Naive thymus-derived CD4-positive, alpha-beta T cell (primary cell): Measurements from ENCODE around the gene FBXW7. TPM values are rescaled to one million over a fixed set of nuclear protein-coding genes. Genes with fewer than 3 reads are reported as not detected.

Experiments
- ATAC-seq: fragments of 150-1000 bp; cut with Tn5 transposase; 2 replicates; pipeline ENCODE4 v1.10.0; 2021; ENCODE audit warnings: mild to moderate bottlenecking, moderate library complexity
- CTCF ChIA-PET: fragments of 350-600 bp; sonication (Branson Sonifier 250); formaldehyde crosslinking; loops from one replicate; lab custom pipeline; 2021; ENCODE audit warnings: antibody characterized with exemption; lab: Charles Lee
- POLR2A ChIA-PET: fragments of 350-600 bp; sonication (Branson Sonifier 250); formaldehyde crosslinking; loops from one replicate; lab custom pipeline; 2021; ENCODE audit warnings: antibody characterized with exemption, inconsistent platforms; lab: Charles Lee
- DNase-seq, 9 donors: peaks; one replicate each; pipeline versions ENCODE4 v3.0.0 to v3.0.0-alpha.2; 2020 to 2022; ENCODE audit warnings: mixed read lengths in 1 of 9
- H3K27ac ChIP-seq: one replicate; pipeline ENCODE4 v1.7.0; 2013; ENCODE audit warnings: mild to moderate bottlenecking, low read depth, low read length, moderate library complexity
- H3K27me3 ChIP-seq, 2 donors: one replicate each; pipeline ENCODE4 v1.7.0; 2013; ENCODE audit warnings: low read length in 2 of 2, mild to moderate bottlenecking in 2 of 2, moderate library complexity in 2 of 2; ENCODE audit not compliant: control insufficient read depth in 2 of 2, insufficient read depth in 2 of 2
- H3K36me3 ChIP-seq, 3 experiments: 1 replicate in 2 of 3; 2 replicates in 1 of 3; pipeline ENCODE4 v1.7.0; 2013; ENCODE audit warnings: low read length in 3 of 3, mild to moderate bottlenecking in 3 of 3, moderate library complexity in 1 of 3; ENCODE audit not compliant: insufficient read depth in 3 of 3, control insufficient read depth in 2 of 3
- H3K4me1 ChIP-seq, 2 donors: one replicate each; pipeline ENCODE4 v1.7.0; 2013; ENCODE audit warnings: low read length in 2 of 2, mild to moderate bottlenecking in 2 of 2, moderate library complexity in 1 of 2; ENCODE audit not compliant: control insufficient read depth in 2 of 2, insufficient read depth in 2 of 2
- H3K4me3 ChIP-seq: 2 replicates; pipeline ENCODE4 v1.7.0; 2013; ENCODE audit warnings: mild to moderate bottlenecking, low read length
- H3K9me3 ChIP-seq, 3 experiments: 1 replicate in 2 of 3; 2 replicates in 1 of 3; pipeline ENCODE4 v1.7.0; 2013; ENCODE audit warnings: low read length in 3 of 3; ENCODE audit not compliant: control insufficient read depth in 2 of 3
- H3K27ac Mint-ChIP-seq, 9 donors: one replicate each; pipeline ENCODE4 v1.8.0; 2020 to 2022; ENCODE audit warnings: mixed read lengths in 9 of 9, mild to moderate bottlenecking in 8 of 9, moderate library complexity in 5 of 9, inconsistent platforms in 2 of 9
- H3K27me3 Mint-ChIP-seq, 5 donors: one replicate each; pipeline ENCODE4 v1.8.0; 2021 to 2022; ENCODE audit warnings: mixed read lengths in 5 of 5, mild to moderate bottlenecking in 1 of 5
- H3K36me3 Mint-ChIP-seq, 5 donors: one replicate each; pipeline ENCODE4 v1.8.0; 2020 to 2022; ENCODE audit warnings: mixed read lengths in 5 of 5, mild to moderate bottlenecking in 3 of 5, inconsistent platforms in 1 of 5
- H3K4me1 Mint-ChIP-seq, 7 donors: one replicate each; pipeline ENCODE4 v1.8.0; 2020 to 2022; ENCODE audit warnings: mixed read lengths in 7 of 7, mild to moderate bottlenecking in 3 of 7, inconsistent platforms in 1 of 7
- H3K4me3 Mint-ChIP-seq, 10 donors: one replicate each; pipeline ENCODE4 v1.8.0; 2020 to 2022; ENCODE audit warnings: mild to moderate bottlenecking in 10 of 10, mixed read lengths in 10 of 10, moderate library complexity in 6 of 10, inconsistent platforms in 2 of 10
- H3K9me3 Mint-ChIP-seq, 11 donors: one replicate each; pipeline ENCODE4 v1.8.0; 2020 to 2022; ENCODE audit warnings: mixed read lengths in 11 of 11, mild to moderate bottlenecking in 4 of 11, inconsistent platforms in 1 of 11, moderate library complexity in 1 of 11
- intact Hi-C, 2 donors: fragments of 100-400 bp; cut with micrococcal nuclease; formaldehyde crosslinking; loops; one replicate each; pipeline ENCODE4 v1.15.1; 2023
- polyA plus RNA-seq, 2 donors: library from polyadenylated mRNA; unstranded; fragments of 300-500 nt; fragmentation: Illumina TruSeq; gene quantifications; one replicate each; pipeline ENCODE4 v1.2.3, GENCODE V29; 2021
- total RNA-seq, 6 experiments: library from RNA in 5 of 6; stranded (reverse) in 5 of 6; gene quantifications; 1 replicate in 5 of 6; 2 replicates in 1 of 6; pipeline ENCODE4 v1.2.3 and lab custom pipeline; 2021 to 2026

The FBXW7 gene
- total and polyA plus RNA-seq, 7 experiments from 2014 or later: 40.4 to 139 (median 114) TPM

DNA sequence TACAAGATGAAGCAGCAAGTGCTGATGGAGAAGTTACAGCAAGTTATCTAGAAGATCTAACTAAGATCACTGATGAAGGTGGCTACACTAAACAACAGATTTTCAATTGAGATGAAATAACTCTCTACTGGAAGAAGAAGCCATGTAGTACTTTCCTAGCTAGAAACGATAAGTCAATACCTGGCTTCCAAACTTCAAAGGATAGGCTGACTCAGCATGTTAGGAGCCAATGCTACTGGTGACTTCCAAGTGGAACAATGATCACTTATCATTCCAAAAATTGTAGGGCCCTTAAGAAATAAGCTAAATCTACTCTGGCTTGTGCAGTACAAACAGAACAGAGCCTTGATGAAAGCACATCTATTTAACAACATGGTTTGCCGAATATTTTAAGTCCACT, 55.0 kb downstream of the FBXW7 start:
- POLR2A ChIA-PET: interaction anchor here (0.7 kb wide), 1 partner anchor 9 kb away, joined by 3 read pairs; no protein-coding TSS in a partner anchor
- H3K4me1 Mint-ChIP-seq: peaks cover 30 to 60% (median 54%) of the 10 kb centered on the region in 7 donors
- DNase-seq (no peak), ATAC-seq (no peak)
- no peak overlapping the region for H3K27ac Mint-ChIP-seq
- H3K4me3 Mint-ChIP-seq: no peak overlapping the region
- no peak overlapping the region for H3K4me3 ChIP-seq
- intact Hi-C loops: no loop called here
- H3K4me1 ChIP-seq: peaks cover 0 to 6% of the 10 kb centered on the region in 2 donors
- H3K9me3 ChIP-seq: no peaks in the 10 kb centered on the region
- H3K36me3 ChIP-seq: no peaks in the 10 kb centered on the region
- H3K27me3 ChIP-seq: no peaks in the 10 kb centered on the region
- CTCF ChIA-PET: interaction anchor here (0.5 to 1.1 kb wide), 2 partner anchors 20 to 23 kb away, joined by 5 read pairs; no protein-coding TSS in a partner anchor
- H3K27ac ChIP-seq: no peak overlapping the region
- peaks cover 0 to 5% (median 3%) of the 10 kb centered on the region in 11 donors for H3K9me3 Mint-ChIP-seq
- no peaks in the 10 kb centered on the region for H3K27me3 Mint-ChIP-seq
- peaks cover 4 to 39% (median 27%) of the 10 kb centered on the region in 5 donors for H3K36me3 Mint-ChIP-seq

DNA sequence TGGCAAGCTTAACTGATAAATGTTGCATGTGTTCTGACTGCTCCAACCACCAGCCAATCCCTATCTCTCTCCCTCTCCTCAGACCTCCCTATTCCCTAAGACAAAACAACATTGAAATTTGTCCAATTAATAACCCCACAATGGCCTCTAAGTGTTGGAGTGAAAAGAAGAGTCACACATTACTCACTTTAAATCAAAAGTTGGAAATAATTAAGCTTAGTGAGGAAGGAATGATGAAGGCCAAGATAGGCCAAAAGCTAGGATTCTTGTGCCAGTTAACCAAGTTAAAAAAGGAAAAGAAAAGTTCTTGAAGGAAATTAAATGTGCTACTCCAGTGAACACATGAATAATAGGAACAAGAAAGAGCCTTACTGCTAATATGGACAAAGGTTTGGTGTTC, 55.6 kb downstream of the FBXW7 start:
- ATAC-seq: no peak
- CTCF ChIA-PET: no interaction called here
- H3K27ac Mint-ChIP-seq: peak overlapping the region in 1 of 9 donors; percentile 36
- H3K4me3 ChIP-seq: no peak overlapping the region
- DNase-seq: no peak
- POLR2A ChIA-PET: no interaction called here
- no peaks in the 10 kb centered on the region for H3K36me3 ChIP-seq
- H3K4me1 ChIP-seq: peaks cover 0 to 2% of the 10 kb centered on the region in 2 donors
- H3K27me3 ChIP-seq: no peaks in the 10 kb centered on the region
- peaks cover 4 to 39% (median 27%) of the 10 kb centered on the region in 5 donors for H3K36me3 Mint-ChIP-seq
- H3K4me1 Mint-ChIP-seq: peaks cover 30 to 59% (median 53%) of the 10 kb centered on the region in 7 donors
- H3K27ac ChIP-seq: no peak overlapping the region
- H3K9me3 Mint-ChIP-seq: peaks cover 0 to 5% (median 3%) of the 10 kb centered on the region in 11 donors
- H3K9me3 ChIP-seq: no peaks in the 10 kb centered on the region
- no peak overlapping the region for H3K4me3 Mint-ChIP-seq
- intact Hi-C loops: no loop called here
- H3K27me3 Mint-ChIP-seq: no peaks in the 10 kb centered on the region

DNA sequence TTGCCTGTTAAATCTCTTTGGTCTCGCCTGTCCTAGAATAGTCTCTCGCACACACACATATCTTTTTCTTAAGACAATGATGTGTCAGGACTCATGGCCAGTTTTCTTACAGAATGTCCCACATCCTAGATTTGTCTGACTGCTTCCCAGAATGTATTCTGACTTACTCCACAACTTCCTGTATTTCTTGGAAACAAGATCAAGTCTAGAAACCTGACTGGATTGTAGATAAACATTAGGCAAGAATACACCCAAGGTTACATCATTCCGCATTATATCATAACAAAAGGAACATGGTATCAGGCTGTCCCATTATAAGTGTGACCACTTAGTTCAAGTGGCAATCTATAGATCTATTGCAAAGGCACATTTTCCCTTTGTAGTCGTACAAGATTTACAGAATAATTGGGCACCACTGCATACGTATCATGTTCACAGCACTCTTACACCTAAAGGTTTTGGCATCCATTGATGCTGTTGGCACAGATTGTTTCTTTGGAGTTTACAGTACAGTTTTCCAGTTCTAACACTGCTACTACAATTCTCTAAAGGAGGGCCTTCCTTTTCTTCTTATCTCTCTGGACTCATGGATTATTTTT, 56.4 kb downstream of the FBXW7 start:
- Mint-ChIP-seq H3K4me3 (no peak overlapping the region), H3K27ac (peak overlapping the region in 1 of 9 donors; percentile 36), H3K27me3 (no peaks in the 10 kb centered on the region), H3K36me3 (peaks cover 4 to 39% (median 27%) of the 10 kb centered on the region in 5 donors), H3K4me1 (peaks cover 28 to 59% (median 52%) of the 10 kb centered on the region in 7 donors), H3K9me3 (peaks cover 0 to 5% (median 3%) of the 10 kb centered on the region in 11 donors)
- intact Hi-C loops: no loop called here
- no peak for DNase-seq
- H3K27me3 ChIP-seq: no peaks in the 10 kb centered on the region
- no peak overlapping the region for H3K27ac ChIP-seq
- ChIA-PET POLR2A (no interaction called here), CTCF (no interaction called here)
- no peak overlapping the region for H3K4me3 ChIP-seq
- peak; percentile 27 for ATAC-seq
- no peaks in the 10 kb centered on the region for H3K4me1 ChIP-seq
- no peaks in the 10 kb centered on the region for H3K9me3 ChIP-seq
- no peaks in the 10 kb centered on the region for H3K36me3 ChIP-seq

DNA sequence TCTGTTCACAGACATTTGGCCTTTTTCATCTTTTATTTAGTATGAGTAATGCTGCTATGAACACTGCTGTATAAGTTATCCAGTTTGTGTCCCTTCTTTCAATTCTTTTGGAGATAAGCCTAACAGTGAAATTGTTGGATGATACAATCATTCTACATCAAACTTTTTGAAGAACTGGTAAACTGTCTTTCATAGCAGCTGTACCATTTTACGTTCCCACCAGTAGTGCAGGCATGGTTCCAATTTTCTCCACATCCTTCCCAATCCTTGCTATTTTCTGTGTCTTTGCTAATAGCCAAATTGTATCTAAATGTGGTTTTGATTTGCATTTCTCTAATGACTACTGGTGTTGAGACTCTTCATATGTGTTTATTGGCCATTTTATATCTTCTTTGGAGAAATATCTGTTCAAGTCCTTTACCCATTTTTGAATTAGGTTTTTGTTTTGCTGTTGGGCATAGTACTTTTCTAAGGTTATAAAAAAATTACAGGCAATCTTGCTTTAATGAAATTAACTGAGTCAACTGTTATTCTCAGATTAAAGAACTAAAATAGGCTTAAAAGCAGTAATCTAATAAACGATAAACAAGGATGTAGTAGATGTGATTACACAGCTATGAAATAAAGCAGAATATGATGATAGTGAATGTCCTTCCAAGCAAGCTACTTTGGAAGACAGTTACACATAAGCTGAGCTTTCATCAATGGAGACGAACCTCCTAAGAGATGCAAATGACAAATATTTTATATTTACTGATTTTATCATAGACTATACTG, 57.2 kb downstream of the FBXW7 start:
- CTCF ChIA-PET: interaction anchor here (0.7 kb wide), 1 partner anchor 313 kb away, joined by 3 read pairs; no protein-coding TSS in a partner anchor
- Mint-ChIP-seq H3K4me3 (no peak overlapping the region), H3K27me3 (no peaks in the 10 kb centered on the region), H3K4me1 (peaks cover 26 to 60% (median 57%) of the 10 kb centered on the region in 7 donors), H3K9me3 (peaks cover 0 to 5% (median 3%) of the 10 kb centered on the region in 11 donors), H3K27ac (peak overlapping the region in 1 of 9 donors; percentile 17), H3K36me3 (peaks cover 4 to 40% (median 29%) of the 10 kb centered on the region in 5 donors)
- POLR2A ChIA-PET: no interaction called here
- H3K9me3 ChIP-seq: no peaks in the 10 kb centered on the region
- no peaks in the 10 kb centered on the region for H3K36me3 ChIP-seq
- intact Hi-C loops: no loop called here
- H3K4me1 ChIP-seq: no peaks in the 10 kb centered on the region
- ATAC-seq (no peak), DNase-seq (no peak)
- no peaks in the 10 kb centered on the region for H3K27me3 ChIP-seq
- no peak overlapping the region for H3K4me3 ChIP-seq
- H3K27ac ChIP-seq: no peak overlapping the region

DNA sequence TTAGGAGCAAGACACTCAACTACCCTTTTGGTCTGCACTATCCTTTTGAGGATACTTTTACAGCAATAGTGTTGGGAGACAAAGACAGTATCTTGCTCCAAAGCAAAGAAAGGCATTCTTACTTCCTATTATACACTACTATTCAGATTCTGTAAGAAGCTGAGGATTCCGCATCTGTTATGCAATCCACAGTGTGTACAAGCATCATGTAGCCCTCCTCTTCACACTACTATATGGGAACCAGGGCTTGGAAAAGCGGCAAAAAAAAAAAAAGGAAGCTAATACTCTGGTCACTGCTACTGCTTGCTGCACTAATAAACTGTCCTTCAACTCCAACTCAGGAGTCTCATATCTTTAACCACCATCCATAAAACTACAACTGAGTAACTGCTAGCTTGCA, 59.1 kb downstream of the FBXW7 start:
- Mint-ChIP-seq H3K36me3 (peaks cover 4 to 33% (median 30%) of the 10 kb centered on the region in 5 donors), H3K9me3 (peaks cover 0 to 5% (median 3%) of the 10 kb centered on the region in 11 donors), H3K4me3 (no peak overlapping the region), H3K27ac (no peak overlapping the region), H3K4me1 (peaks cover 26 to 64% (median 58%) of the 10 kb centered on the region in 7 donors), H3K27me3 (no peaks in the 10 kb centered on the region)
- DNase-seq (no peak), ATAC-seq (peak; percentile 45)
- intact Hi-C loops: no loop called here
- no peaks in the 10 kb centered on the region for H3K36me3 ChIP-seq
- H3K4me3 ChIP-seq: no peak overlapping the region
- POLR2A ChIA-PET: no interaction called here
- H3K9me3 ChIP-seq: no peaks in the 10 kb centered on the region
- no peak overlapping the region for H3K27ac ChIP-seq
- CTCF ChIA-PET: no interaction called here
- no peaks in the 10 kb centered on the region for H3K4me1 ChIP-seq
- no peaks in the 10 kb centered on the region for H3K27me3 ChIP-seq

DNA sequence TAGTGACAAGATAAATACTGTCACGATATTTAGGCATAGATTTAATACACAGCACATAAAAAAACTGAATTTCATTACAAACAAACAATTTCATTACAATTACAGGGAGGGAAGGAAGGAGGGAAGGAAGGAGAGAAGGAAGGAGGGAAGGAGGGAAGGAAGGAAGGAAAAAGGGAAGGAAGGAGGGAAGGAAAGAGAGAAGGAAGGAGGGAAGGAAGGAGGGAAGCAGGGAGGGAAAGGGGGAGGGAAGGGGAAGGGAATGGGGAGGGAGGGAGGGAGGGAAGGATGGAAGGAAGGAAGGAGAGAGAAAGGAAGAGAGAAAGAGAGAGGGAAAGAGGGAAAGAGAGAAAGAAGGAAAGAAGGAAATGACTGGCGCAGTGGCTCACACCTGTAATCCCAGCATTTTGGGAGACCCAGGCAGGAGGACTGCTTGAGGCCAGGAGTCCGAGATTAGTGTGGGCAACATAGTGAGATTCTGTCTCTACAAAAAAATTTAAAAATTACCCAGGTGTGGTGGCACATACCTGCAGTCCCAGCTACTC, 64.6 kb downstream of the FBXW7 start:
- peaks cover 0 to 8% (median 4%) of the 10 kb centered on the region in 11 donors for H3K9me3 Mint-ChIP-seq
- no peaks in the 10 kb centered on the region for H3K27me3 ChIP-seq
- ATAC-seq: no peak
- no peaks in the 10 kb centered on the region for H3K4me1 ChIP-seq
- H3K27ac ChIP-seq: no peak overlapping the region
- intact Hi-C loops: loop anchor here in 1 of 2 donors (2.0 kb wide), 1 partner anchor 15 kb away; no protein-coding TSS in a partner anchor
- no peak overlapping the region for H3K4me3 Mint-ChIP-seq
- H3K4me3 ChIP-seq: no peak overlapping the region
- peaks cover 12 to 36% (median 26%) of the 10 kb centered on the region in 7 donors for H3K4me1 Mint-ChIP-seq
- no peak overlapping the region for H3K27ac Mint-ChIP-seq
- H3K9me3 ChIP-seq: no peaks in the 10 kb centered on the region
- CTCF ChIA-PET: interaction anchor here (0.6 to 0.7 kb wide), 2 partner anchors 23 to 449 kb away, joined by 3 read pairs; no protein-coding TSS in a partner anchor
- no peak for DNase-seq
- POLR2A ChIA-PET: interaction anchor here (0.9 kb wide), 1 partner anchor 10 kb away, joined by 3 read pairs; no protein-coding TSS in a partner anchor
- H3K36me3 Mint-ChIP-seq: peaks cover 0 to 29% (median 21%) of the 10 kb centered on the region in 5 donors
- no peaks in the 10 kb centered on the region for H3K27me3 Mint-ChIP-seq
- no peaks in the 10 kb centered on the region for H3K36me3 ChIP-seq
